ENCODE results near the gene IVL. TPM values are rescaled to one million over a fixed set of nuclear protein-coding genes. Genes with fewer than 3 reads are reported as not detected.

IVL gene
- total RNA-seq, 1 donor from 2014 or later: 43.4 TPM

GRCh38 chr1:152888126-152888525 is 20.2 kb upstream of the IVL start:
- DNase-seq (ENCODE audit: low spot score): no peak

- no peak for DNase-seq (ENCODE audit: low spot score)
Measured at GRCh38 chr1:152899027-152899426, 9.3 kb upstream of the IVL start.

GRCh38 chr1:152899883-152900282 is 8.5 kb upstream of the IVL start:
- no peak for DNase-seq (ENCODE audit: low spot score)

- no peak for DNase-seq (ENCODE audit: low spot score)
Measured at GRCh38 chr1:152901631-152902030, 6.7 kb upstream of the IVL start.

- DNase-seq (ENCODE audit: low spot score): no peak
Measured at GRCh38 chr1:152902636-152903035, 5.7 kb upstream of the IVL start.

GRCh38 chr1:152904688-152905440 is 3.5 kb upstream of the IVL start:
- DNase-seq (ENCODE audit: low spot score): no peak

- DNase-seq (ENCODE audit: low spot score): peak; percentile 70
Measured at GRCh38 chr1:152906023-152906565, 2.3 kb upstream of the IVL start.

GRCh38 chr1:152909206-152909605 is 860 bp downstream of the IVL start:
- no peak for DNase-seq (ENCODE audit: low spot score)

- DNase-seq (ENCODE audit: low spot score): no peak
Measured at GRCh38 chr1:152912471-152912870, 4.1 kb downstream of the IVL start.

- DNase-seq (ENCODE audit: low spot score): no peak
Measured at GRCh38 chr1:152912900-152913299, 4.6 kb downstream of the IVL start.

- no peak for DNase-seq (ENCODE audit: low spot score)
Measured at GRCh38 chr1:152917794-152918193, 9.4 kb downstream of the IVL start.

- DNase-seq (ENCODE audit: low spot score): no peak
Measured at GRCh38 chr1:152919071-152919470, 10.7 kb downstream of the IVL start.

GRCh38 chr1:152924191-152924590 is 15.8 kb downstream of the IVL start:
- DNase-seq (ENCODE audit: low spot score): no peak

GRCh38 chr1:152926091-152926490 is 17.7 kb downstream of the IVL start:
- no peak for DNase-seq (ENCODE audit: low spot score)

GRCh38 chr1:152928671-152929070 is 20.3 kb downstream of the IVL start:
- DNase-seq (ENCODE audit: low spot score): no peak

GRCh38 chr1:152932170-152932811 is 23.9 kb downstream of the IVL start:
- DNase-seq (ENCODE audit: low spot score): no peak

- no peak for DNase-seq (ENCODE audit: low spot score)
Measured at GRCh38 chr1:152933196-152933595, 24.9 kb downstream of the IVL start.

GRCh38 chr1:152940614-152941013 is 32.3 kb downstream of the IVL start:
- no peak for DNase-seq (ENCODE audit: low spot score)

- DNase-seq (ENCODE audit: low spot score): no peak
Measured at GRCh38 chr1:152941037-152941711, 32.8 kb downstream of the IVL start.

- DNase-seq (ENCODE audit: low spot score): no peak
Measured at GRCh38 chr1:152942161-152942560, 33.8 kb downstream of the IVL start.

GRCh38 chr1:152946248-152946647 is 37.9 kb downstream of the IVL start:
- no peak for DNase-seq (ENCODE audit: low spot score)

GRCh38 chr1:152946651-152947256 is 38.4 kb downstream of the IVL start, which contains the start of gene SPRR5:
Gene SPRR5, plus strand, starts transcription at chr1:152947206. Its CDS starts 1,349 bp downstream, at chr1:152948555.
- DNase-seq (ENCODE audit: low spot score): no peak

Measured in ureter (tissue), 1 donor.